Measurements from ENCODE around the gene TYW1.

TYW1 gene

DNA sequence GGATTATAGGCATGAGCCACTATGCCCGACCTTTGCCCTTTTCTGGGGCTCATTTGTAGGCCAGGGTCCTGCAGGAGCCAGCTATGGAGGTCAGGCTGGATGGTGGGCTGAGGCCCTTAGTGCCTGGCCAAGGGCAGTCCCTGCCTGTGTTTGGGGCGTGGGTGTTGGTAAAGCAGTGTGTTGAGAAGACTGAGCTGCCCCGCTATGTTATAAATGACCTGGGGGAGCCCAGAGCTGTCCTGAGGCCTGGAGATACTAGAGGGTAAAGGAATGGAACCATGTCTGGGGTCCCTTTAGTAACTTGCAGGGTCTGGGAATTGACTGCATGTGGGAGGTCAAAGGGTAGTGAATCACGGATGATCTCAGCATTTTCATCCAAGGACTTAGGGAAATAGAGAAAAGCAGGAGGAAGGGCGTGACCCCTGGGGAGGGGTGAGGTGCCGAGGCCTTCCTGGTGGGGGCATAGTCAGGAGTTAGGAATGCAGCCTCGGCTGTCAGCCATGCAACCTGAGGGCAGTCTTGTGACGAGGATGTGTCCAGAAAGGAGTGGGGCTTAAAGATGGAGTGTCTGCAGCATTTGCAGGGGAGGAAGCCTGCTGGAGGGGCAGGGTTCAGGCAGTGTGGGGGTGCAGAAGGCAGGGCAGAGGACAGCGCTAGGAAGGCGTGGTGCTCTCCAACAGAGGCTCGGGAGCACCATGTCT is 44.1 kb upstream of the TYW1 start:
- TF ChIP-seq, protein P1, sequence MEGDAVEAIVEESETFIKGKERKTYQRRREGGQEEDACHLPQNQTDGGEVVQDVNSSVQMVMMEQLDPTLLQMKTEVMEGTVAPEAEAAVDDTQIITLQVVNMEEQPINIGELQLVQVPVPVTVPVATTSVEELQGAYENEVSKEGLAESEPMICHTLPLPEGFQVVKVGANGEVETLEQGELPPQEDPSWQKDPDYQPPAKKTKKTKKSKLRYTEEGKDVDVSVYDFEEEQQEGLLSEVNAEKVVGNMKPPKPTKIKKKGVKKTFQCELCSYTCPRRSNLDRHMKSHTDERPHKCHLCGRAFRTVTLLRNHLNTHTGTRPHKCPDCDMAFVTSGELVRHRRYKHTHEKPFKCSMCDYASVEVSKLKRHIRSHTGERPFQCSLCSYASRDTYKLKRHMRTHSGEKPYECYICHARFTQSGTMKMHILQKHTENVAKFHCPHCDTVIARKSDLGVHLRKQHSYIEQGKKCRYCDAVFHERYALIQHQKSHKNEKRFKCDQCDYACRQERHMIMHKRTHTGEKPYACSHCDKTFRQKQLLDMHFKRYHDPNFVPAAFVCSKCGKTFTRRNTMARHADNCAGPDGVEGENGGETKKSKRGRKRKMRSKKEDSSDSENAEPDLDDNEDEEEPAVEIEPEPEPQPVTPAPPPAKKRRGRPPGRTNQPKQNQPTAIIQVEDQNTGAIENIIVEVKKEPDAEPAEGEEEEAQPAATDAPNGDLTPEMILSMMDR (IDR thresholded peaks at IDR 0.05; ENCODE audit: insufficient read depth, low read length, poor library complexity, severe bottlenecking) = no peak
- TF ChIP-seq EZH2phosphoT487 (conservative IDR thresholded peaks at IDR 0.05; ENCODE audit: low read length) = no peak
- H3K27me3 ChIP-seq (ENCODE audit: low read length) = no peaks in the 10 kb centered on the region
- no peak overlapping the region for H3K9ac ChIP-seq (ENCODE audit: low read length)
- no peak overlapping the region for H3K4me2 ChIP-seq (ENCODE audit: low read depth, low read length, poor library complexity, severe bottlenecking)
- H3K4me3 ChIP-seq (ENCODE audit: insufficient read depth, low read length, poor library complexity, severe bottlenecking) = no peak overlapping the region
- peaks cover 46% of the 10 kb centered on the region; the same call in 1 of the 2 replicates for H3K36me3 ChIP-seq (ENCODE audit: low read length)
- no peak overlapping the region for H3K27ac ChIP-seq (ENCODE audit: low read depth, low read length)
- peaks cover 6% of the 10 kb centered on the region; the same call in 1 of the 2 replicates for H3F3A ChIP-seq (ENCODE audit: insufficient read depth)
- H3K9me3 ChIP-seq (ENCODE audit: insufficient read depth, low read length) = no peaks in the 10 kb centered on the region
- no peak overlapping the region for H2AFZ ChIP-seq (ENCODE audit: low read depth, low read length, severe bottlenecking)
- no peaks in the 10 kb centered on the region for H3K9me2 ChIP-seq (replicated peaks; ENCODE audit: insufficient read depth, low read length)
- no peaks in the 10 kb centered on the region for H4K20me1 ChIP-seq (ENCODE audit: low read depth, low read length)
- no peaks in the 10 kb centered on the region for H3K79me2 ChIP-seq (ENCODE audit: insufficient read depth, low read length)

DNA sequence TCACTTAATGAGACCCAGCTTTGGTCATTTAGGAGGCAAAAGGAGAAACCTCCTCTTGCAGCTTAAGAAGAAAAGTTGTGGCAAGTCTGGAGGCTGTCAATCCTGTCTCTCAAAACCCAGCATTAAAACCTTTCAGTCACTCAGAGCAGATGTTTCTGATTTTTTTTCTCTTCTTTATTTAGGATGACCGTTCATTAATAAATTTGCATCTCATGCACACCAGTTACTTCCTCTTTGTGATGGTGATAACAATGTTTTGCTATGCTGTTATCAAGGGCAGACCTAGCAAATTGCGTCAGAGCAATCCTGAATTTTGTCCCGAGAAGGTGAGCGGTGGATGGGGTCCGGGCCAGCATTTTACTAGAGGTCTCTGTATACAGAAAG is 43.6 kb upstream of the TYW1 start:
- Histone ChIP-seq H3K9me2 (replicated peaks; ENCODE audit: insufficient read depth, low read length) (no peaks in the 10 kb centered on the region), H3K4me3 (ENCODE audit: insufficient read depth, low read length, poor library complexity, severe bottlenecking) (no peak overlapping the region), H4K20me1 (ENCODE audit: low read depth, low read length) (no peaks in the 10 kb centered on the region), H3K27me3 (ENCODE audit: low read length) (no peaks in the 10 kb centered on the region), H3F3A (ENCODE audit: insufficient read depth) (peaks cover 6% of the 10 kb centered on the region; the same call in 1 of the 2 replicates), H3K27ac (ENCODE audit: low read depth, low read length) (no peak overlapping the region), H3K4me2 (ENCODE audit: low read depth, low read length, poor library complexity, severe bottlenecking) (no peak overlapping the region), H3K9me3 (ENCODE audit: insufficient read depth, low read length) (no peaks in the 10 kb centered on the region), H2AFZ (ENCODE audit: low read depth, low read length, severe bottlenecking) (no peak overlapping the region), H3K9ac (ENCODE audit: low read length) (no peak overlapping the region), H3K79me2 (ENCODE audit: insufficient read depth, low read length) (no peaks in the 10 kb centered on the region), H3K36me3 (ENCODE audit: low read length) (peaks cover 47% of the 10 kb centered on the region; the same call in 1 of the 2 replicates)
- TF ChIP-seq EZH2phosphoT487 (conservative IDR thresholded peaks at IDR 0.05; ENCODE audit: low read length) = no peak
- TF ChIP-seq, protein P1 (IDR thresholded peaks at IDR 0.05; ENCODE audit: insufficient read depth, low read length, poor library complexity, severe bottlenecking) = no peak

DNA sequence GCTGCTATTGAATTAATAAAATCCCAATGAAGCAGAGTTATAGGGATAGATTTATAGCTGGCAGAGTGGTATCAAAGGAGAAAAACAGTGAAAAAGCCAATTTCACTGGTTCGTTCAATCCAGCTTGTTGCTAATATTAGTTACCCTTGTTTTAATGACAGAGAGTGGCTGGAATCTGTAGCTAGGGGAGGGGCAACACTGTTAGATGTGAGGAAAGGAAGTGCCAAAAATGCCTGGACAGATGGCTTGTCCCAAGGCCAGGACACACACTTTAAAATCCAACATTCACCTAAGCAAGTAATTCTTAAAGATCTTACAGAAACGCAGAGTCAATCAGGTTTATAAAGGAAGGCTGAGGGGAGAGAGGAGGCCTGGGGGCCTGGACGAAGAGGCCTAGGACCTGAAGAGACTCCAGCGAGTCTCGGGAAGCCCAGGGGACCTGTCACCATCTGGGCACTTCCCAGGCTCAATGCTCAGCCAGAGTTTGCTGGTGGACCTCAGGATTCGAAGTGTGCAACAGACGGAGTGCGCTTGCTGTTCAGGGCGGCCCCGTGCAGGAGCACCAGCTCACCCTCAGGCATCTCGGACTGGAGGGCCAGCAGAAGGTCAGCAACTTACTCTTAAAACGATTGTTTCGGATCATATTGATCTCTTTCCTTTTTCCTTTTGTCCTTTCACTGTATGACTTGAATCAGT is 38.9 kb upstream of the TYW1 start:
- TF ChIP-seq, protein P1 (IDR thresholded peaks at IDR 0.05; ENCODE audit: insufficient read depth, low read length, poor library complexity, severe bottlenecking) = no peak
- TF ChIP-seq EZH2phosphoT487 (conservative IDR thresholded peaks at IDR 0.05; ENCODE audit: low read length) = no peak
- no peaks in the 10 kb centered on the region for H3F3A ChIP-seq (ENCODE audit: insufficient read depth)
- H4K20me1 ChIP-seq (ENCODE audit: low read depth, low read length) = no peaks in the 10 kb centered on the region
- H3K9me2 ChIP-seq (replicated peaks; ENCODE audit: insufficient read depth, low read length) = no peaks in the 10 kb centered on the region
- peaks cover 21% of the 10 kb centered on the region for H3K36me3 ChIP-seq (ENCODE audit: low read length)
- no peak overlapping the region for H3K27ac ChIP-seq (ENCODE audit: low read depth, low read length)
- no peak overlapping the region for H2AFZ ChIP-seq (ENCODE audit: low read depth, low read length, severe bottlenecking)
- no peaks in the 10 kb centered on the region for H3K27me3 ChIP-seq (ENCODE audit: low read length)
- no peaks in the 10 kb centered on the region for H3K79me2 ChIP-seq (ENCODE audit: insufficient read depth, low read length)
- no peaks in the 10 kb centered on the region for H3K9me3 ChIP-seq (ENCODE audit: insufficient read depth, low read length)
- no peak overlapping the region for H3K4me3 ChIP-seq (ENCODE audit: insufficient read depth, low read length, poor library complexity, severe bottlenecking)
- H3K4me2 ChIP-seq (ENCODE audit: low read depth, low read length, poor library complexity, severe bottlenecking) = no peak overlapping the region
- H3K9ac ChIP-seq (ENCODE audit: low read length) = no peak overlapping the region
